Parathyroid adenoma (tissue), 2 donors: ENCODE measurements around the gene TRIM39.

Source experiments
- H2AFZ ChIP-seq: fragments of 300-600 bp; sonication (generic); one replicate; pipeline ENCODE4 v1.7.0; 2017; ENCODE audit warnings: antibody characterized with exemption, mild to moderate bottlenecking
- H3K27ac ChIP-seq: fragments of 300-600 bp; sonication (generic); one replicate; pipeline ENCODE4 v1.7.0; 2017
- H3K27me3 ChIP-seq: fragments of 300-600 bp; sonication (generic); one replicate; pipeline ENCODE4 v1.7.0; 2017; ENCODE audit warnings: low read length; ENCODE audit not compliant: control insufficient read depth, insufficient read depth
- H3K36me3 ChIP-seq: fragments of 300-600 bp; sonication (generic); one replicate; pipeline ENCODE4 v1.7.0; 2017; ENCODE audit warnings: low read length; ENCODE audit not compliant: control insufficient read depth, insufficient read depth
- H3K4me1 ChIP-seq: fragments of 300-600 bp; sonication (generic); one replicate; pipeline ENCODE4 v1.7.0; 2017; ENCODE audit warnings: control low read depth
- H3K4me2 ChIP-seq: fragments of 300-600 bp; sonication (generic); one replicate; pipeline ENCODE4 v1.7.0; 2017; ENCODE audit warnings: low read length
- H3K4me3 ChIP-seq: fragments of 300-600 bp; sonication (generic); one replicate; pipeline ENCODE4 v1.7.0; 2017; ENCODE audit warnings: low read depth, low read length
- H3K79me2 ChIP-seq: fragments of 300-600 bp; sonication (generic); one replicate; pipeline ENCODE4 v1.7.0; 2017; ENCODE audit warnings: control low read depth
- H3K9ac ChIP-seq: fragments of 300-600 bp; sonication (generic); one replicate; pipeline ENCODE4 v1.7.0; 2017; ENCODE audit warnings: mild to moderate bottlenecking
- H3K9me3 ChIP-seq: fragments of 300-600 bp; sonication (generic); one replicate; pipeline ENCODE4 v1.7.0; 2017; ENCODE audit warnings: low read length; ENCODE audit not compliant: control insufficient read depth
- TF ChIP-seq, protein P1 (sequence below): fragments of 300-600 bp; sonication (generic); IDR thresholded peaks from one replicate; pipeline ENCODE4 v1.7.0; 2017; ENCODE audit warnings: antibody characterized with exemption, mild to moderate bottlenecking
- donor health status: primary hyperparathyroidism.

The TRIM39 gene

DNA sequence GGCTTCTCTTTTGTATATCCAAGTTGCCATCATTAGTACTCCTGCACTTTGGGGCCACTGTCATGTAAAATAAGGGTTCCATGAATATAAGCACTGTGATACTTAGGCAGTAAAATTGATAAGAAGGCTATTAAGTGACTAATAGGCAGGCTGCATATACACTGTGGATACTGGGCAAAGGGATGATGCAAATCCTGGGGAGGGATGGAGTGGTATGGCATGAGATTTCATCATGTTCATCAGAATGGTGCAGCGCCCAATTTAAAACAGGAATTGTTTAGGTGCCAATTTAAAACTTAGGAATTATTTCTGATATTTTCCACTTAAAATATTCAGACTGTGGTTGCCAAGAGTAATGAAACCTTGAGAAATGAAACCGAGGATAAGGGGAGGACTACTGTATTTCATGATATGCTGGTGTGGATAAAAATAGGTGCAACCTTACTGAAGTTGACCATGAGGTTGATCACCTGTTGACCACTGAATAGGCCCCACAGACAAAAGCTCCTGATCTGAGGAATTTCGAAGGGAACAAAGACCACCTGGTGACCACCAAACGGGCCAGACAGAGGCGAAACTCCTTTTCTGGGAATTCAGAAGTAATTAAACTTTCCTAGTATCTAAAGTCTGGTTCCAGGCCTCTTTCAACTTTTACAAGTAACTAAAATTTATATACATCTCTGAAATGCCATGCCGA, 4.9 kb upstream of the TRIM39 start:
- Histone ChIP-seq H3K27ac (no peak overlapping the region), H3K4me1 (peaks cover 7% of the 10 kb centered on the region), H3K4me3 (no peak overlapping the region), H3K79me2 (peaks cover 56% of the 10 kb centered on the region), H3K4me2 (no peak overlapping the region), H3K9ac (no peak overlapping the region), H3K36me3 (no peaks in the 10 kb centered on the region), H3K9me3 (no peaks in the 10 kb centered on the region), H3K27me3 (no peaks in the 10 kb centered on the region), H2AFZ (no peak overlapping the region)
- TF ChIP-seq, protein P1, sequence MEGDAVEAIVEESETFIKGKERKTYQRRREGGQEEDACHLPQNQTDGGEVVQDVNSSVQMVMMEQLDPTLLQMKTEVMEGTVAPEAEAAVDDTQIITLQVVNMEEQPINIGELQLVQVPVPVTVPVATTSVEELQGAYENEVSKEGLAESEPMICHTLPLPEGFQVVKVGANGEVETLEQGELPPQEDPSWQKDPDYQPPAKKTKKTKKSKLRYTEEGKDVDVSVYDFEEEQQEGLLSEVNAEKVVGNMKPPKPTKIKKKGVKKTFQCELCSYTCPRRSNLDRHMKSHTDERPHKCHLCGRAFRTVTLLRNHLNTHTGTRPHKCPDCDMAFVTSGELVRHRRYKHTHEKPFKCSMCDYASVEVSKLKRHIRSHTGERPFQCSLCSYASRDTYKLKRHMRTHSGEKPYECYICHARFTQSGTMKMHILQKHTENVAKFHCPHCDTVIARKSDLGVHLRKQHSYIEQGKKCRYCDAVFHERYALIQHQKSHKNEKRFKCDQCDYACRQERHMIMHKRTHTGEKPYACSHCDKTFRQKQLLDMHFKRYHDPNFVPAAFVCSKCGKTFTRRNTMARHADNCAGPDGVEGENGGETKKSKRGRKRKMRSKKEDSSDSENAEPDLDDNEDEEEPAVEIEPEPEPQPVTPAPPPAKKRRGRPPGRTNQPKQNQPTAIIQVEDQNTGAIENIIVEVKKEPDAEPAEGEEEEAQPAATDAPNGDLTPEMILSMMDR, result no peak

DNA sequence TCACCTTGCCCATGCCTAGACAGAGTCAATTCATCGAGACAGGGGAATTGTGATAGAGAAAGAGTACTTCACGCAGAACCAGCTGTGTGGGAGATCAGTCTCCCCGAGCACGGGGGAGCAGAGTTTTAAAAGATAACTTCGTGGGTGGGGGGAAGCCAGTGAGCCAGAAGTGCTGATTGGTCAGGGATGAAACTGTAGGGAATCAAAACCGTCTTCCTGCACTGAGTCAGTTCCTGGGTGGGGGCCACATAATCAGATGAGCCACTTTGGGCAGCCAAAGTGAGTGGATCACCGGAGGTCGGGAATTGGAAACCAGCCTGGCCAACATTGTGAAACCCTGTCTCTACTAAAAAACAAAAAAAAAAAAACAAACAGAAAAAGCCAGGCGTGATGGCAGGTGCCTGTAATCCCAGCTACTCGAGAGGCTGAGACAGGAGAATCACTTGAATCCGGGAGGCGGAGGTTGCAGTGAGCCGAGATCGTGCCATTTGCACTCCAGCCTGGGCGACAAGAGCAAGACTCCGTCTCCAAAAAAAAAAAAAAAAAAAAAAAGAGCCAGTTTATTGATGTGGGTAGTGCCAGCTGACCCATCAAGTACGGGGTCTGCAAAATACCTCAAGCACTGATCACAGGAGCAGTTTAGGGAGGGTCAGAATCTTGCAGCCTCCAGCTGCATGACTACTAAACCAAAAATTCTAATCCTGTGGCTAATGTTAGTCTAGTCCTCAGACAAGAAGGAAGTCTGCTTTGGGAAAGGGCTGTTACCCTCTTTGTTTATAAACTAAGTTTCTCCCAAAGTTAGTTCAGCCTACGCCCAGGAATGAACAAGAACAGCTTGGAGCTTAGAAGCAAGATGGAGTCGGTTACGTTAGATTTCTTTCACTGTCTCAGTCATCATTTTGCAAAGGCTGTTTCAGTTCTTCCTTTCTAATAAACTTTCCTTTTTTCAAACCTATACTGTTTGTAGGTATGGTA, 3.9 kb upstream of the TRIM39 start:
- Histone ChIP-seq H3K9ac (no peak overlapping the region), H3K27ac (no peak overlapping the region), H3K4me1 (peaks cover 10% of the 10 kb centered on the region), H3K4me3 (no peak overlapping the region), H3K36me3 (no peaks in the 10 kb centered on the region), H3K79me2 (peaks cover 56% of the 10 kb centered on the region), H3K4me2 (no peak overlapping the region), H3K27me3 (no peaks in the 10 kb centered on the region), H2AFZ (no peak overlapping the region), H3K9me3 (no peaks in the 10 kb centered on the region)
- TF ChIP-seq, protein P1, result no peak

DNA sequence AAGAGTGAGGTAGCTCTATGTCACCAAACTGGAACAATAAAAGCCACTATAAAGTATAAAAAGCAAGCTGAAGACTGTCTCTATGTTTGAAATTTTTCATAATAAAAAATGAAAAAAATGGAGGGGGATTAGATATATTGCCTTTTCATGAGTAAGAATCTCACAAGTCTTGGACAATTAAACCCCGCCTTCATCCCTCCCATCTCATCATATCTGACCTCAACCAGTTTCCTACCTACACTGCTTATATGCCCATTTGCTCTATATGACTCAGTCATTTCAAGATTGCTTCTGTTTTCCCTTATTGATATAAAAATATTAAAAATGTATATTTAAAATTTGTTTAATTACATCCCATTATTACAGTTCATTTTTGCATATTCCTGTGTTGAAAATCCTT, 2.9 kb upstream of the TRIM39 start:
- no peak overlapping the region for H3K27ac ChIP-seq
- no peak overlapping the region for H3K4me3 ChIP-seq
- H3K27me3 ChIP-seq, result no peaks in the 10 kb centered on the region
- H3K9me3 ChIP-seq, result no peaks in the 10 kb centered on the region
- H3K79me2 ChIP-seq, result peaks cover 47% of the 10 kb centered on the region
- H2AFZ ChIP-seq, result no peak overlapping the region
- peaks cover 10% of the 10 kb centered on the region for H3K4me1 ChIP-seq
- TF ChIP-seq, protein P1, result no peak
- H3K4me2 ChIP-seq, result no peak overlapping the region
- no peaks in the 10 kb centered on the region for H3K36me3 ChIP-seq
- H3K9ac ChIP-seq, result no peak overlapping the region

DNA sequence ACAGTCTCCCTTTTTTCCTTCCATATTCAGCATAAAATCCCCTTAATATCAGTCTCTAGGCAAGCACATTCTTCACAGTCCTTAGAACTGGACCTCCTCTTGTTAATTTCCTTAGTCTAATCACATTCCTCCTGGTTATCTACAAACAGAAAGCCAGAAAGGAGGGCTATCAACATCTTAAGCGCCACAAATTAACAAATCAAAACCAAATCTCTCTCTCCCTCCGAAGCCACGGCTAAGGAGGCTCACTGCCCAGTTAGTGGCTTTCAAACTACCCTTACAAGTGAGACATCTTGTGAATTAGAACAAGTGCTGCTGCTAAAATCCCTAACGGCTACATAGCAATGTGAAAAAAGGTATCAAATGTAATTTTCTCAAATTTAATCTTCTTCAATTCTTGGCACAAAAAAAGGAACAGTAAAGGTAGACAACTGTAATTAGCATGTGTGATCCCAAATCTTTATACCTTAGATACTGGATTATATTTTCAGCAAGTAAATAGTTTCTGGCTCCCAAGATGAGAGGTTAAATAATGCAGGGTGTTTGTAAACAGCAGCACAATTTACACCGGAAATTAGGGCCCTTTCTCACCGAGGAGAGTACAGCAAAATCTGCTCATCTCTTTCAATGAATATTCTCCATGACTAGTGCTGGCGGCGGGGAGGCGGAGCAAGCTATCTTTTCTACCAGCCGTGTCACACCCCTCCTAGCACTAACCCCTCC, 1.4 kb upstream of the TRIM39 start:
- H3K27me3 ChIP-seq, result no peaks in the 10 kb centered on the region
- peak overlapping the region; percentile 100 for H3K4me2 ChIP-seq
- peak overlapping the region; percentile 92 for H3K27ac ChIP-seq
- peaks cover 35% of the 10 kb centered on the region for H3K79me2 ChIP-seq
- H3K36me3 ChIP-seq, result no peaks in the 10 kb centered on the region
- H2AFZ ChIP-seq, result no peak overlapping the region
- H3K4me1 ChIP-seq, result peaks cover 10% of the 10 kb centered on the region
- H3K4me3 ChIP-seq, result peak overlapping the region; percentile 98
- no peak overlapping the region for H3K9ac ChIP-seq
- H3K9me3 ChIP-seq, result no peaks in the 10 kb centered on the region
- TF ChIP-seq, protein P1, result no peak
